HPDE6-E6E7 (cell line): ENCODE measurements around the gene ZNF638.

Source experiments
- DNase-seq: peaks from one replicate; pipeline ENCODE4 v3.0.0; 2011; ENCODE audit warnings: missing footprints; ENCODE audit errors: extremely low spot score

ZNF638 gene

DNA sequence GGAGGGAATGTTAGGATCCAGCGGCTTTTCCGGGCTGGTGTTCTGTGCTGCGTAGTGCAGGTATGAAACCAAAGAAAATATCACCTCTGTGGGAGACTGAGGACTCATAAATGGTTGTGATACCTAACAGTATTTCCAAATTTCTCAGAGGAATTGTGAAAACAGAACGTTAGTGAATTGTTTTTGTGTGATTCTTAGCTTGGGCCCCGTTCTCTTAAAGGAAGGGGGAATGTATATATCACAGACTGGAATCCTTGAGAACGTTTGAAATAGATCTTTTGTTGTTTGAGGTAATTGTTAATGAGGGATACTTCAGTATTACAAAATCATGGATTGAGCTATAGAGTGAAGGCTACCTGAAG lies 834 bp downstream of the ZNF638 start:
- no peak for DNase-seq

DNA sequence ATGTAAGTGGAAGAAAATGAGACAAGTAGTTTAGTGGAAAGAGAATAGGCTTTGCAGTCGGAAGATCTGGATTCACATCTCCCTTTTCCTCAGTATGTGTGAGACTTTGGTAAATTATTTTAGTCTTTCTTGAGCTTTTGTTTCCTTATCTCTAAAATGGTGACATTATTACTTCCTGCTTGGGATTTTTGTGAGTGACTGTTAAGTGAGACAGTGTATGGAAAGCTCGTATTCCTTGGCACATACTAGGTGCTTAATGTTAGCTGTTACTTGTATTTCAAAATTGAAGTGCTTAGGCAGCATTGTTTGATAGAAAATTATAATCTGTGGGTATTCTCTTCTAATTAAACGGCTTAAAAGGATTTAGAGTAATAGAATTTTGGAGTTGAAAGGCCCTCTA lies 2.0 kb downstream of the ZNF638 start:
- no peak for DNase-seq

- no peak for DNase-seq
Observed at GRCh38 chr2:71336384-71336783, 4.8 kb downstream of the ZNF638 start.

GRCh38 chr2:71336802-71337201 lies 5.2 kb downstream of the ZNF638 start:
- no peak for DNase-seq

- no peak for DNase-seq
Observed at GRCh38 chr2:71337776-71338175, 6.2 kb downstream of the ZNF638 start.

DNA sequence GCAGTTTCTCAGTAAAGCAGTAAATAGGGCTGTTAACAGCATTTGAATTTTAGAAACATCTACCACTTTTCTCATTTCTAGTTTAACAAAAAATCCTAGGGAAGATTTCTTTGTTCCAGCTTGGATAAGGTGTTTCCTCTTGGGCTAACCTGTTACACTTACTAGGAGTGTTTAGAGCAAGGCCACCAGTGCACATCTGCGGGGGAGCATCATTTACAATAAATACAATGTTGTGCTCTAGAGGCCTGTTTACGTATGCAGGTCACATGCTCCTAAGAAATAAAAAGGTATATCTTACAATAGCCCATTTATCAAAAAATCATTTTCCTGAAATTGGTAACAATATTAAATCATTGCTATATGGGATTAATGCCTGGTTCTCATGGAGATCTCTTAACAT lies 8.1 kb downstream of the ZNF638 start:
- DNase-seq, result no peak

DNA sequence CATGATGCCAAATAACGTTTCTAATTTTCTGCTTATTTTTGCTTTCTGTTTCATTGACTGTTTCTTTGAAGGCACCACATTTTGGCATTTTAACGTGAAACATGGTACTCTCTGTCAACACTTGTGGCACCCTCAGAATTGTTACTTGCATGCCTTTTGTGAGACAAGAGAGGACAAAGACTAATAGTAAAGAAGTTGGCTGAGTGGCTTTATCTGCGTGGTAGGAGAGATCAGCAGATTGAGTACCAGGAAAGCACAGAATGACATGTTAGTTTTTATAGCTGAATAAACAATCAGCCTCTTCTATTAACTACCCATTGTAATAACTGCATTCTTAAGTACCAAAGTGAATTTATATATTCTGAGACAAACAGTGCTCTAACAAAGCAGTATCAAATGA lies 8.6 kb downstream of the ZNF638 start:
- no peak for DNase-seq

DNA sequence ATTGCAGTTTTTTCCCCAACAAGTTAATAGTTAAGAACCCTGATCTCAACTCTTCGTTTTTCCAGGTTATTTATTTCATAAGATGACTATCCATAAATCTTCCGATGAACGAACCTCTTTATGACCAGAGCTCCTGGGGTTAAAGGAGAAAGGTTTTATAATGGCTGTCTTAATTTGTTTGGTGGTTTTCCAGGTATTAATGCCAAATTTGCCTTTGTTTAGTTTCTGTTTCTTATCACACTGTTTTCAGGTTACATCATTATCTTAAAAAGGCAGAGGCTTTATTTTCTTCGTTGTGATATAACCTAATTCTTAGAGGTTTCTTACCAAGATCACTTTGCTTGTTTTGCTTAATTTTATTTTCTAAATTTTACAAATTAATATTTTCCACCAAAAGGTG lies 10.1 kb downstream of the ZNF638 start:
- no peak for DNase-seq

DNA sequence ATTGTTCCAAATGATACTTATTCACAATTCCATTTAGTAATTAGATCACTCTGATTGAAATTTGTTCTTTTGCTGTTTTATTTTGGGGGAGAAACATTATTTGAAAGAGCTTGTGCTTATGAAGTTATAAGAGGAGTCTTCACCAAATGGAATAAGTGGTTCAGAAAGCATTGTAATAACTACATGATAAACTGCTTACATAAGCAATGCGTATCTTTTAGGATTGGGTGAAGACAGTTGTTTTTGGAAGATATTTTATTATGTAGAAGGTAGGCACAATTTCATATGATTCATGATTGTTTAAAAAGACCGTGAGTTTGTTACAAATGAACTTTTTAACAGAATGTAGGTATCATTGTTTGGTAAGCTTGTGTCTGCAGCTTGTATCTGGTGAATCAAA lies 14.5 kb downstream of the ZNF638 start:
- no peak for DNase-seq

GRCh38 chr2:71347517-71347916 lies 15.9 kb downstream of the ZNF638 start:
- DNase-seq, result no peak

- DNase-seq, result no peak
Observed at GRCh38 chr2:71348302-71348701, 16.7 kb downstream of the ZNF638 start.

DNA sequence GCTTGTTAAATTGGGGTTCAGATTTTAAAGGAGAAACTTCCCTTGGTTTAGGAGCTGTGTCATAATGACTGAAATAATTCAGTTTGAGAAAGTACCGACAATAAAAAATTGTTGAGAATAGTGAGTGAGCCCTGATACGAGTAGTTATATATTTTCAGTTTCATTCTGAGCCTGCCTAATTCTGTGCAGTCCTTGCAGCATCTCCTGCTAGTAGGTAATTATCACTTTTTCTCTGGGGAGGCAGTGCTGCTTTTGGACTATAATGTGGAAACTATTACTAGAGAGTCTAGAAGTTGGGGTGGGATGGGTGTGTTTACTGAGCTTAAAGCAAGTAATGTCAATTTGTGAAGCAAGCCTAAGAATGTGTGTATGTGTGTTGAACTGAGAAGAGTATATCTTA lies 21.7 kb downstream of the ZNF638 start:
- DNase-seq, result no peak

GRCh38 chr2:71358931-71359671 lies 27.5 kb downstream of the ZNF638 start:
- DNase-seq, result no peak

DNA sequence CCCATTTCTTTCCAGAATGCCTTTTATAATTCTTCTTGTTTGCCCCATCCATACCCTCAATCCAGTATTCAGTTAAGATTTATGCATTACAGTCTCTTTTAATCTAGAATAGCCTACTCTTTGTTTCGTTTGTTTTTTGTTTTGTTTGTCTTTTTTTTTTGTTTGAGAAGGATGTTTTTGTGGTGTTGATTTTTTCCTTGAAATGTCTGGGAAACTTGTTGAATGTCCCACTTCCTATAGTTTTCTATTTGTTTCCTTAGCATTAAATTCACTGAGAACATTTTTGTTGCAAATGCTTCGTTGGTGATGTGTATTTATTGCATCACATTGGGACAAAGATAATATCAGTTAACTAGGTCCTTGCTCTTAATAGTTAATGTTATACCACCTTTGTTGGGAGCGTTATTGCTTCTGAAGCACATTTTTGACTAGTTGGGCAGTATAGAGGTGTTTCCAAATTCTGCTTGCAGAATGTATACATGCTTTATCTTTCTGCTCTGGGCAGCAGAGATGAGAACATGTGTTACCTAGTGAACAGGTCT lies 28.9 kb downstream of the ZNF638 start:
- DNase-seq, result no peak

DNA sequence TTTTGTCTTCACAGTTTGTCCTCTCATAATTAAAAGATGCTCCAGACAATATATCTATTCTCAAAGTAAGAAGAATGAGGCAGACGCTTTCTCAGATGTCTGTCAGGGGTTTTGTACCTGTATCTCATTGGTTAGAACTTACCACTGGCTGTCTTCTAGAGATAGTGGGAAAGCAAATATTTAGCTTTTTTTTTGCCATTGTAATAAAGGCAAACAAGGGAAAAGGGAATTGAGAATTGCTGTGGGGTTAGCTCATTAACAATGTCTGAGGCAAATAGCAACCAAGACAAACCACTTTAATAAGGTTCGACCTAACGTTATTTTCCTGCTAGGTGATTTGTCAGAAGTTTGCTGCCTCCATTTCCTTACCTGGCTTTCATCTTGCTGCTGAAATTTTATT lies 30.0 kb downstream of the ZNF638 start:
- DNase-seq, result no peak

DNA sequence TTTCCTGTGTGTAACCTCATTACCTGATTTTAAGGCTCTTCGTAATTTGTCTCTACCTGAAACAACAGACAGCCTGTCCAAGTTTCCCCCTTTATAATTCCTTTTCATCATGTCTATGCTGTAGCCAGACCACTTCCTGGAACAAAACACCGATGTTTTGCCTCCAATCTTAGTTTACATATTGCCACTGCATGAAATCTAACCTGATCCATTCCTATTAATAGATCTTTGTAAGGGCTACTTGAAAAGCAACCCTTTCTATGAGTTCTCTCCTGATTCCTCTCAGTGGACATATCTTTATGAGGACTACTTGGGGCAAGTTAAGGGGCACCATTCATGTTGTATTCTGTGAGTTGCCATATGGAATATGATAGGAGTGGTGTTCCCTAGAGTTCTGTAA lies 30.9 kb downstream of the ZNF638 start:
- no peak for DNase-seq

DNA sequence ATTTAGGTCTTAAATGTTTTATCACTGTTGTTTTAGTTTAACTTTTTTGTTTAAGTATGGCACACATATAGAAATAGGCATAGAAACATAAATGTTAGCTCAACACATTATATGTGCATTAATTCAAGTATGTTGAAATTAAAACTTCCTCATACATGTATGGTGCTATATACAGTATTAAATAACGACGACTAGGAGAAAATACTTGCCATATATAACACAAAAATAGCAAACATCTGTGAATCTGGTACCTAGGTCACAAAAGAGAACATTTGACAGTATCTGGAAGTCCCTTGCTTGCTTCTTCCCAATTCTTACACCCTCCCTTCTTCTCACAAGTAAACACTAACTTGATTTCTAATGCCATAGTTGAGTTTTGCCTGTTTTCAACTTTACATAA lies 38.4 kb downstream of the ZNF638 start:
- DNase-seq, result no peak

- DNase-seq, result no peak
Observed at GRCh38 chr2:71372042-71372441, 40.5 kb downstream of the ZNF638 start.

GRCh38 chr2:71379086-71379485 lies 47.5 kb downstream of the ZNF638 start:
- DNase-seq, result no peak

GRCh38 chr2:71380665-71381064 lies 49.1 kb downstream of the ZNF638 start:
- DNase-seq, result no peak

DNA sequence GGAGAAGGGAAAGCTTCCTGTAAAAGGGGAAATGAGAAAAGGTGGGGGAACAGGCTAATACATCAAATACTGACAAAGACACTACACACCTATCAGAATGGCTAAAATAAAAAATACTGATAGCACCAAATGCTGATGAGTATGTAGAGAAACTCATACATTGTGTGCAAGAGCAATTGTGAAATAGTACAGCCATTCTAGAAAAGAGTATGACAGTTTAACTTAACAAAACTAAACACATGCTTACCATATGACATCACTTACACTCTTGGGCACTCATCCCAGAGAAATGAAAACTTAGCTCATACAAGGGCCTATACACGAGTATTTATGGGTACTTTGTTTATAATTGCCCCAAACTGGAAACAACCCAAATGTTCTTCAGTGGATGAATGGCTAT lies 53.4 kb downstream of the ZNF638 start:
- DNase-seq, result no peak

DNA sequence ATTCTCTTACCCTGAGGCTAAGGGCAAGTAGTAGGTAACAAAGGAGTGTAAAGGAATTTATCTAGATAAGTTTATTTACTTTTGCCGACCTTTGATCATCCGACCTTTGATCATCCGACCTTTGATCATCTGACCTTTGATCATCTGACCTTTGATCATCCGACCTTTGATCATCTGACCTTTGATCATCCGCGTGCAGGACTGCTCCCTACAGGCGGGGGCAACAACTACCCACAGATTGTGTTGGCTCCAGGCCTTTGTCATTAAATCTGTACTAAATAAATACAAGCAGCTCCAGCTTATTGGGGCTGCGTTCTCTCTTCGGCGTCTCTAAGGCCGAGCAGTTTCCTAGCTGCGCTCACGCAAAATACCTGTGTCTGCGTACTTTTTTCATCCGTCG lies 56.6 kb downstream of the ZNF638 start:
- DNase-seq, result no peak

- no peak for DNase-seq
Observed at GRCh38 chr2:71389384-71390072, 57.9 kb downstream of the ZNF638 start.
